Stimulated activated memory B cell treated with anti-CD40 and anti-IgM and Interleukin-4, amounts not matched to agents 10 μg/mL and 1 μg/mL and 100 μg/mL, for 72 hours (primary cell): Measurements from ENCODE around the gene NPAS2.

ENCODE experiments used
- ATAC-seq: fragments of 150-1000 bp; cut with Tn5 transposase; 2 replicates; pipeline ENCODE4 v1.10.0; 2021
- H3K27ac Mint-ChIP-seq: one replicate; pipeline ENCODE4 v1.8.0; 2022; ENCODE audit warnings: mild to moderate bottlenecking, mixed read lengths
- H3K27me3 Mint-ChIP-seq: one replicate; pipeline ENCODE4 v1.8.0; 2022; ENCODE audit warnings: mixed read lengths
- H3K36me3 Mint-ChIP-seq: one replicate; pipeline ENCODE4 v1.8.0; 2022; ENCODE audit warnings: mixed read lengths
- H3K4me1 Mint-ChIP-seq: one replicate; pipeline ENCODE4 v1.8.0; 2022; ENCODE audit warnings: mixed read lengths
- H3K4me3 Mint-ChIP-seq: one replicate; pipeline ENCODE4 v1.8.0; 2022; ENCODE audit warnings: mild to moderate bottlenecking, moderate library complexity, mixed read lengths
- H3K9me3 Mint-ChIP-seq: one replicate; pipeline ENCODE4 v1.8.0; 2022; ENCODE audit warnings: mixed read lengths

The NPAS2 gene

GRCh38 chr2:100810603-100811145, 9.3 kb upstream of the NPAS2 start:
- Mint-ChIP-seq H3K9me3 (peaks cover 3% of the 10 kb centered on the region), H3K27ac (no peak overlapping the region), H3K36me3 (no peaks in the 10 kb centered on the region), H3K27me3 (peaks cover 22% of the 10 kb centered on the region), H3K4me1 (no peaks in the 10 kb centered on the region), H3K4me3 (no peak overlapping the region)
- ATAC-seq = no peak

GRCh38 chr2:100812116-100812515, 7.8 kb upstream of the NPAS2 start:
- Mint-ChIP-seq H3K27me3 (peaks cover 35% of the 10 kb centered on the region), H3K27ac (no peak overlapping the region), H3K36me3 (no peaks in the 10 kb centered on the region), H3K4me1 (no peaks in the 10 kb centered on the region), H3K4me3 (no peak overlapping the region), H3K9me3 (peaks cover 3% of the 10 kb centered on the region)
- no peak for ATAC-seq

- no peaks in the 10 kb centered on the region for H3K4me1 Mint-ChIP-seq
- H3K9me3 Mint-ChIP-seq = peaks cover 3% of the 10 kb centered on the region
- H3K27me3 Mint-ChIP-seq = peaks cover 40% of the 10 kb centered on the region
- no peak overlapping the region for H3K4me3 Mint-ChIP-seq
- H3K27ac Mint-ChIP-seq = no peak overlapping the region
- ATAC-seq = no peak
- no peaks in the 10 kb centered on the region for H3K36me3 Mint-ChIP-seq
Observed at GRCh38 chr2:100812573-100812972, 7.4 kb upstream of the NPAS2 start.

- no peak for ATAC-seq
- no peaks in the 10 kb centered on the region for H3K4me1 Mint-ChIP-seq
- no peak overlapping the region for H3K4me3 Mint-ChIP-seq
Observed at GRCh38 chr2:100813527-100813926, 6.4 kb upstream of the NPAS2 start.

GRCh38 chr2:100814043-100814442, 5.9 kb upstream of the NPAS2 start:
- no peak overlapping the region for H3K27ac Mint-ChIP-seq
- no peaks in the 10 kb centered on the region for H3K4me1 Mint-ChIP-seq
- ATAC-seq = no peak
- peaks cover 46% of the 10 kb centered on the region for H3K27me3 Mint-ChIP-seq
- no peak overlapping the region for H3K4me3 Mint-ChIP-seq
- H3K9me3 Mint-ChIP-seq = peaks cover 3% of the 10 kb centered on the region
- no peaks in the 10 kb centered on the region for H3K36me3 Mint-ChIP-seq

More at GRCh38 chr2:100813527-100813926, 6.4 kb upstream of the NPAS2 start:
- Mint-ChIP-seq H3K36me3 (no peaks in the 10 kb centered on the region), H3K9me3 (peaks cover 3% of the 10 kb centered on the region), H3K27ac (no peak overlapping the region), H3K27me3 (peaks cover 45% of the 10 kb centered on the region)

GRCh38 chr2:100814453-100814852, 5.5 kb upstream of the NPAS2 start:
- no peaks in the 10 kb centered on the region for H3K36me3 Mint-ChIP-seq
- H3K27me3 Mint-ChIP-seq = peaks cover 50% of the 10 kb centered on the region
- no peak for ATAC-seq
- H3K4me3 Mint-ChIP-seq = no peak overlapping the region
- H3K4me1 Mint-ChIP-seq = no peaks in the 10 kb centered on the region
- peaks cover 3% of the 10 kb centered on the region for H3K9me3 Mint-ChIP-seq
- H3K27ac Mint-ChIP-seq = no peak overlapping the region

GRCh38 chr2:100817388-100817985, 2.5 kb upstream of the NPAS2 start:
- no peak overlapping the region for H3K4me3 Mint-ChIP-seq
- ATAC-seq = no peak
- H3K27me3 Mint-ChIP-seq = peaks cover 55% of the 10 kb centered on the region
- no peaks in the 10 kb centered on the region for H3K4me1 Mint-ChIP-seq
- no peaks in the 10 kb centered on the region for H3K36me3 Mint-ChIP-seq
- no peaks in the 10 kb centered on the region for H3K9me3 Mint-ChIP-seq
- no peak overlapping the region for H3K27ac Mint-ChIP-seq

GRCh38 chr2:100818003-100818605, 1.8 kb upstream of the NPAS2 start:
- Mint-ChIP-seq H3K27ac (no peak overlapping the region), H3K4me1 (no peaks in the 10 kb centered on the region), H3K4me3 (no peak overlapping the region), H3K36me3 (no peaks in the 10 kb centered on the region), H3K9me3 (no peaks in the 10 kb centered on the region), H3K27me3 (peaks cover 58% of the 10 kb centered on the region)
- ATAC-seq = no peak

GRCh38 chr2:100818606-100819369, 1.2 kb upstream of the NPAS2 start:
- Mint-ChIP-seq H3K4me1 (no peaks in the 10 kb centered on the region), H3K4me3 (peak overlapping the region; percentile 15), H3K27ac (no peak overlapping the region), H3K27me3 (peaks cover 65% of the 10 kb centered on the region), H3K36me3 (no peaks in the 10 kb centered on the region), H3K9me3 (no peaks in the 10 kb centered on the region)
- no peak for ATAC-seq

GRCh38 chr2:100820273-100820522, 259 bp downstream of the NPAS2 start:
- Mint-ChIP-seq H3K36me3 (no peaks in the 10 kb centered on the region), H3K27ac (no peak overlapping the region), H3K4me1 (no peaks in the 10 kb centered on the region), H3K4me3 (no peak overlapping the region), H3K27me3 (peaks cover 71% of the 10 kb centered on the region), H3K9me3 (no peaks in the 10 kb centered on the region)
- peak; percentile 46 for ATAC-seq

GRCh38 chr2:100820523-100821254, 750 bp downstream of the NPAS2 start:
- no peaks in the 10 kb centered on the region for H3K9me3 Mint-ChIP-seq
- no peaks in the 10 kb centered on the region for H3K36me3 Mint-ChIP-seq
- H3K27me3 Mint-ChIP-seq = peaks cover 71% of the 10 kb centered on the region
- H3K4me1 Mint-ChIP-seq = no peaks in the 10 kb centered on the region
- no peak for ATAC-seq
- no peak overlapping the region for H3K4me3 Mint-ChIP-seq
- H3K27ac Mint-ChIP-seq = no peak overlapping the region

- Mint-ChIP-seq H3K9me3 (no peaks in the 10 kb centered on the region), H3K27ac (no peak overlapping the region), H3K4me1 (no peaks in the 10 kb centered on the region), H3K36me3 (no peaks in the 10 kb centered on the region), H3K27me3 (peaks cover 66% of the 10 kb centered on the region), H3K4me3 (no peak overlapping the region)
- no peak for ATAC-seq
Observed at GRCh38 chr2:100821255-100821910, 1.4 kb downstream of the NPAS2 start.

- Mint-ChIP-seq H3K27me3 (peaks cover 61% of the 10 kb centered on the region), H3K9me3 (no peaks in the 10 kb centered on the region), H3K36me3 (no peaks in the 10 kb centered on the region), H3K4me1 (no peaks in the 10 kb centered on the region), H3K27ac (no peak overlapping the region), H3K4me3 (no peak overlapping the region)
- no peak for ATAC-seq
Observed at GRCh38 chr2:100821911-100822265, 1.9 kb downstream of the NPAS2 start.

- H3K36me3 Mint-ChIP-seq = no peaks in the 10 kb centered on the region
- H3K27me3 Mint-ChIP-seq = peaks cover 53% of the 10 kb centered on the region
- H3K4me3 Mint-ChIP-seq = no peak overlapping the region
- no peaks in the 10 kb centered on the region for H3K4me1 Mint-ChIP-seq
- H3K9me3 Mint-ChIP-seq = no peaks in the 10 kb centered on the region
- no peak for ATAC-seq
- H3K27ac Mint-ChIP-seq = no peak overlapping the region
Observed at GRCh38 chr2:100822587-100823248, 2.8 kb downstream of the NPAS2 start.
